ENCODE measurements around the gene FAM32A. TPM values are rescaled to one million over a fixed set of nuclear protein-coding genes. Genes with fewer than 3 reads are reported as not detected.

FAM32A gene
- total and polyA plus RNA-seq, 10 of the 15 experiments (the other 5 are each of a cell fraction or from before 2014, with no cell fraction given): 33.3 to 116 (median 71.9) TPM

DNA sequence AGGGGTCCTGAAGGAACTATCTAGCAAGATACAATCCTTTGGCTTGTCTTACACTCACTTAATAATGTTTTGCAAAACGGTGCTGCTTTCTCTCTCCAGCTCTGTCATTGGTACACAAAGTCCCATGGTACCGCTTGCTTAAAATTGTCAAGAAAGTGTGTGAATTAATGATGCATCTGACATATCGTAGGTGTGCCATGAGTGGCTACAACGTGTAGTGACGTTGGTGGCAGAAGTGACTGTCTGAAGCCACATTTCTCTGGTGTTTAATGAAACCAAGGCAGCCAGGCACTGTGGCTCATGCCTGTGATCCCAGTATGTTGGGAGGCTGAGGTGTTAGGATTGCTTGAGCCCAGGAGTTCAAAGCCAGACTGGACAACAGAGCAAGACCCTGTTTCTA, 39.1 kb upstream of the FAM32A start:
- no peak for ATAC-seq
- in situ Hi-C loops (cut with MboI): no loop called here
- SMC1A ChIA-PET (ENCODE audit: uncharacterized antibody, unreplicated experiment): interaction anchor here (0.6 to 9.6 kb wide), 7 partner anchors 10 to 105 kb away, joined by 3 to 135 read pairs (median 12); partner anchors contain the start of genes FAM32A and RAB8A

More for the DNA sequence above, 39.1 kb upstream of the FAM32A start:
- Histone ChIP-seq H3K27me3 (replicated peaks in 1 of 2; ENCODE audit: control insufficient read depth in 2 of 2, insufficient read depth in 2 of 2, low read length in 1 of 2) (no peaks in the 10 kb centered on the region), H3K4me2 (ENCODE audit: control insufficient read depth, insufficient read depth) (peak overlapping the region; percentile 84), H2AFZ (ENCODE audit: control insufficient read depth, low read depth, low read length) (no peak overlapping the region), H3K4me3 (peak overlapping the region; percentile 92), H4K20me1 (ENCODE audit: control insufficient read depth, insufficient read depth) (peaks cover 6% of the 10 kb centered on the region), H3K9ac (ENCODE audit: control insufficient read depth, insufficient read depth, low read length) (peak overlapping the region; percentile 98; the same call in 1 of the 2 replicates), H3K4me1 (ENCODE audit: control insufficient read depth, insufficient read depth, low read length) (peaks cover 36% of the 10 kb centered on the region), H3K36me3 (ENCODE audit: control insufficient read depth in 2 of 2, insufficient read depth in 2 of 2, low read length in 1 of 2) (peaks cover 8 to 17% of the 10 kb centered on the region in 2 experiments), H3K79me2 (ENCODE audit: control insufficient read depth, insufficient read depth, low read length) (peaks cover 72% of the 10 kb centered on the region), H3K9me3 (replicated peaks; ENCODE audit: control insufficient read depth, insufficient read depth, low read length) (no peaks in the 10 kb centered on the region; the same call in 2 of the 3 replicates), H3K27ac (ENCODE audit: control insufficient read depth, insufficient read depth) (peak overlapping the region; percentile 99)
- CTCF ChIA-PET: interaction anchor here (0.5 to 8.2 kb wide), 14 partner anchors 10 to 105 kb away, joined by 3 to 111 read pairs (median 4); partner anchors contain the start of genes FAM32A and RAB8A
- BruUV-seq (replicated peaks): no TSS peak
- intact Hi-C loops (cut with micrococcal nuclease; ENCODE audit: unreplicated experiment): no loop called here
- TF ChIP-seq NFYA (IDR thresholded peaks at IDR 0.05; ENCODE audit: borderline replicate concordance, low read depth, low read length) (no peak), GABPA (IDR thresholded peaks at IDR 0.05; ENCODE audit: low read depth) (no peak), YBX1 (IDR thresholded peaks at IDR 0.05) (no peak), POLR2A (IDR thresholded peaks at IDR 0.05; ENCODE audit: low read depth, low read length) (peak; percentile 40; the same call in 1 of the 2 replicates), ZBED1 (IDR thresholded peaks at IDR 0.05; ENCODE audit: borderline replicate concordance) (no peak), KLF5 (IDR thresholded peaks at IDR 0.05; ENCODE audit: partially characterized antibody) (no peak), ZNF622 (IDR thresholded peaks at IDR 0.05) (no peak), ZNF24 (IDR thresholded peaks at IDR 0.05) (peak; percentile 87; the same call in 1 of the 2 replicates), POLR2AphosphoS2 (IDR thresholded peaks at IDR 0.05; ENCODE audit: low read depth, low read length) (0 out of 2 replicates have a peak, but pooled peaks have one; percentile 28), FOXM1 (IDR thresholded peaks at IDR 0.05; ENCODE audit: low read depth, low read length) (no peak)
- TF ChIP-seq, protein P1, sequence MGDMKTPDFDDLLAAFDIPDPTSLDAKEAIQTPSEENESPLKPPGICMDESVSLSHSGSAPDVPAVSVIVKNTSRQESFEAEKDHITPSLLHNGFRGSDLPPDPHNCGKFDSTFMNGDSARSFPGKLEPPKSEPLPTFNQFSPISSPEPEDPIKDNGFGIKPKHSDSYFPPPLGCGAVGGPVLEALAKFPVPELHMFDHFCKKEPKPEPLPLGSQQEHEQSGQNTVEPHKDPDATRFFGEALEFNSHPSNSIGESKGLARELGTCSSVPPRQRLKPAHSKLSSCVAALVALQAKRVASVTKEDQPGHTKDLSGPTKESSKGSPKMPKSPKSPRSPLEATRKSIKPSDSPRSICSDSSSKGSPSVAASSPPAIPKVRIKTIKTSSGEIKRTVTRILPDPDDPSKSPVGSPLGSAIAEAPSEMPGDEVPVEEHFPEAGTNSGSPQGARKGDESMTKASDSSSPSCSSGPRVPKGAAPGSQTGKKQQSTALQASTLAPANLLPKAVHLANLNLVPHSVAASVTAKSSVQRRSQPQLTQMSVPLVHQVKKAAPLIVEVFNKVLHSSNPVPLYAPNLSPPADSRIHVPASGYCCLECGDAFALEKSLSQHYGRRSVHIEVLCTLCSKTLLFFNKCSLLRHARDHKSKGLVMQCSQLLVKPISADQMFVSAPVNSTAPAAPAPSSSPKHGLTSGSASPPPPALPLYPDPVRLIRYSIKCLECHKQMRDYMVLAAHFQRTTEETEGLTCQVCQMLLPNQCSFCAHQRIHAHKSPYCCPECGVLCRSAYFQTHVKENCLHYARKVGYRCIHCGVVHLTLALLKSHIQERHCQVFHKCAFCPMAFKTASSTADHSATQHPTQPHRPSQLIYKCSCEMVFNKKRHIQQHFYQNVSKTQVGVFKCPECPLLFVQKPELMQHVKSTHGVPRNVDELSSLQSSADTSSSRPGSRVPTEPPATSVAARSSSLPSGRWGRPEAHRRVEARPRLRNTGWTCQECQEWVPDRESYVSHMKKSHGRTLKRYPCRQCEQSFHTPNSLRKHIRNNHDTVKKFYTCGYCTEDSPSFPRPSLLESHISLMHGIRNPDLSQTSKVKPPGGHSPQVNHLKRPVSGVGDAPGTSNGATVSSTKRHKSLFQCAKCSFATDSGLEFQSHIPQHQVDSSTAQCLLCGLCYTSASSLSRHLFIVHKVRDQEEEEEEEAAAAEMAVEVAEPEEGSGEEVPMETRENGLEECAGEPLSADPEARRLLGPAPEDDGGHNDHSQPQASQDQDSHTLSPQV (IDR thresholded peaks at IDR 0.05): no peak
- TF ChIP-seq, protein P2, sequence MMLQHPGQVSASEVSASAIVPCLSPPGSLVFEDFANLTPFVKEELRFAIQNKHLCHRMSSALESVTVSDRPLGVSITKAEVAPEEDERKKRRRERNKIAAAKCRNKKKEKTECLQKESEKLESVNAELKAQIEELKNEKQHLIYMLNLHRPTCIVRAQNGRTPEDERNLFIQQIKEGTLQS (IDR thresholded peaks at IDR 0.05; ENCODE audit: borderline replicate concordance, extremely low read depth, low read depth, low read length): no peak
- TF ChIP-seq, protein P3, sequence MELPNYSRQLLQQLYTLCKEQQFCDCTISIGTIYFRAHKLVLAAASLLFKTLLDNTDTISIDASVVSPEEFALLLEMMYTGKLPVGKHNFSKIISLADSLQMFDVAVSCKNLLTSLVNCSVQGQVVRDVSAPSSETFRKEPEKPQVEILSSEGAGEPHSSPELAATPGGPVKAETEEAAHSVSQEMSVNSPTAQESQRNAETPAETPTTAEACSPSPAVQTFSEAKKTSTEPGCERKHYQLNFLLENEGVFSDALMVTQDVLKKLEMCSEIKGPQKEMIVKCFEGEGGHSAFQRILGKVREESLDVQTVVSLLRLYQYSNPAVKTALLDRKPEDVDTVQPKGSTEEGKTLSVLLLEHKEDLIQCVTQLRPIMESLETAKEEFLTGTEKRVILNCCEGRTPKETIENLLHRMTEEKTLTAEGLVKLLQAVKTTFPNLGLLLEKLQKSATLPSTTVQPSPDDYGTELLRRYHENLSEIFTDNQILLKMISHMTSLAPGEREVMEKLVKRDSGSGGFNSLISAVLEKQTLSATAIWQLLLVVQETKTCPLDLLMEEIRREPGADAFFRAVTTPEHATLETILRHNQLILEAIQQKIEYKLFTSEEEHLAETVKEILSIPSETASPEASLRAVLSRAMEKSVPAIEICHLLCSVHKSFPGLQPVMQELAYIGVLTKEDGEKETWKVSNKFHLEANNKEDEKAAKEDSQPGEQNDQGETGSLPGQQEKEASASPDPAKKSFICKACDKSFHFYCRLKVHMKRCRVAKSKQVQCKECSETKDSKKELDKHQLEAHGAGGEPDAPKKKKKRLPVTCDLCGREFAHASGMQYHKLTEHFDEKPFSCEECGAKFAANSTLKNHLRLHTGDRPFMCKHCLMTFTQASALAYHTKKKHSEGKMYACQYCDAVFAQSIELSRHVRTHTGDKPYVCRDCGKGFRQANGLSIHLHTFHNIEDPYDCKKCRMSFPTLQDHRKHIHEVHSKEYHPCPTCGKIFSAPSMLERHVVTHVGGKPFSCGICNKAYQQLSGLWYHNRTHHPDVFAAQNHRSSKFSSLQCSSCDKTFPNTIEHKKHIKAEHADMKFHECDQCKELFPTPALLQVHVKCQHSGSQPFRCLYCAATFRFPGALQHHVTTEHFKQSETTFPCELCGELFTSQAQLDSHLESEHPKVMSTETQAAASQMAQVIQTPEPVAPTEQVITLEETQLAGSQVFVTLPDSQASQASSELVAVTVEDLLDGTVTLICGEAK (IDR thresholded peaks at IDR 0.05; ENCODE audit: borderline replicate concordance): no peak
- no peak for DNase-seq (ENCODE audit: low read depth, low spot score)
- POLR2A ChIA-PET: interaction anchor here (0.6 to 7.2 kb wide), 6 partner anchors 10 to 857 kb away, joined by 5 to 174 read pairs (median 26); partner anchors contain the start of genes RAB8A and TPM4
- RAD21 ChIA-PET (ENCODE audit: unreplicated experiment): interaction anchor here (0.7 to 4.0 kb wide), 10 partner anchors 9 to 67 kb away, joined by 3 to 80 read pairs (median 4); partner anchors contain the start of genes AP1M1, FAM32A and RAB8A
- no peak for FAIRE-seq
- WGBS (ENCODE audit: insufficient coverage, insufficient replicate concordance, low lambda C conversion rate, missing lambda C conversion rate): 11% methylated on average over 5 of the region's 5 CpGs
